ENCODE measurements around the gene CDC25A.

CDC25A gene

GRCh38 chr3:48226939-48227338 is 38.7 kb upstream of the CDC25A start:
- no peak for DNase-seq
- no peak overlapping the region for H3K18ac ChIP-seq (ENCODE audit: low read length)
- no peaks in the 10 kb centered on the region for H3K4me1 ChIP-seq (ENCODE audit: control insufficient read depth, low read depth, low read length)

GRCh38 chr3:48225587-48225986 is 37.4 kb upstream of the CDC25A start:
- Histone ChIP-seq H4K8ac (ENCODE audit: low read depth, low read length) (no peak overlapping the region), H3K79me2 (ENCODE audit: control insufficient read depth, insufficient read depth, low read length) (no peaks in the 10 kb centered on the region), H3K27ac (ENCODE audit: low read depth, low read length) (no peak overlapping the region), H2BK5ac (ENCODE audit: low read length) (no peak overlapping the region), H2AK5ac (ENCODE audit: low read length) (no peak overlapping the region), H3K4me3 (ENCODE audit: low read length) (no peak overlapping the region), H4K5ac (ENCODE audit: low read length) (no peak overlapping the region), H2BK120ac (ENCODE audit: low read depth, low read length) (no peak overlapping the region), H3K23ac (ENCODE audit: low read length) (no peak overlapping the region), H3K9ac (ENCODE audit: low read length) (no peak overlapping the region), H2BK15ac (replicated peaks; ENCODE audit: low read depth) (no peak overlapping the region), H3K56ac (ENCODE audit: low read length) (no peak overlapping the region), H3K4me2 (ENCODE audit: low read length) (no peak overlapping the region), H3K4ac (ENCODE audit: low read depth, low read length) (no peak overlapping the region), H3K27me3 (ENCODE audit: insufficient read depth, low read length, poor library complexity) (no peaks in the 10 kb centered on the region), H3K79me1 (ENCODE audit: low read length) (no peaks in the 10 kb centered on the region), H3K18ac (ENCODE audit: low read length) (no peak overlapping the region), H3K36me3 (ENCODE audit: control insufficient read depth, insufficient read depth, low read length) (no peaks in the 10 kb centered on the region), H3K4me1 (ENCODE audit: control insufficient read depth, low read depth, low read length) (no peaks in the 10 kb centered on the region)
- DNase-seq, result no peak
- no CpG with 5 or more reads among the region's 3 CpGs for WGBS (ENCODE audit: extremely low coverage, insufficient coverage, low lambda C conversion rate)

More at GRCh38 chr3:48226939-48227338, 38.7 kb upstream of the CDC25A start:
- Histone ChIP-seq H2BK5ac (ENCODE audit: low read length) (no peak overlapping the region), H4K5ac (ENCODE audit: low read length) (no peak overlapping the region), H3K9ac (ENCODE audit: low read length) (no peak overlapping the region), H2BK120ac (ENCODE audit: low read depth, low read length) (no peak overlapping the region), H3K4me3 (ENCODE audit: low read length) (no peak overlapping the region), H3K36me3 (ENCODE audit: control insufficient read depth, insufficient read depth, low read length) (no peaks in the 10 kb centered on the region), H3K79me1 (ENCODE audit: low read length) (no peaks in the 10 kb centered on the region), H4K8ac (ENCODE audit: low read depth, low read length) (no peak overlapping the region), H3K56ac (ENCODE audit: low read length) (no peak overlapping the region), H2AK5ac (ENCODE audit: low read length) (no peak overlapping the region), H3K27ac (ENCODE audit: low read depth, low read length) (no peak overlapping the region), H3K79me2 (ENCODE audit: control insufficient read depth, insufficient read depth, low read length) (no peaks in the 10 kb centered on the region), H3K4ac (ENCODE audit: low read depth, low read length) (no peak overlapping the region), H3K23ac (ENCODE audit: low read length) (no peak overlapping the region), H3K27me3 (ENCODE audit: insufficient read depth, low read length, poor library complexity) (no peaks in the 10 kb centered on the region), H3K4me2 (ENCODE audit: low read length) (no peak overlapping the region), H2BK15ac (replicated peaks; ENCODE audit: low read depth) (no peak overlapping the region)
- no CpG with 5 or more reads among the region's 3 CpGs for WGBS (ENCODE audit: extremely low coverage, insufficient coverage, low lambda C conversion rate)

- H2BK5ac ChIP-seq (ENCODE audit: low read length), result no peak within 1 kb of the TSS
- no peak within 1 kb of the TSS for H3K4ac ChIP-seq (ENCODE audit: low read depth, low read length)
- H3K4me2 ChIP-seq (ENCODE audit: low read length), result no peak within 1 kb of the TSS
- H3K18ac ChIP-seq (ENCODE audit: low read length), result no peak within 1 kb of the TSS
- no peak within 1 kb of the TSS for H3K27ac ChIP-seq (ENCODE audit: low read depth, low read length)
- no peaks in the 10 kb centered on the region for H3K4me1 ChIP-seq (ENCODE audit: control insufficient read depth, low read depth, low read length)
- no peaks in the 10 kb centered on the region for H3K36me3 ChIP-seq (ENCODE audit: control insufficient read depth, insufficient read depth, low read length)
- H3K23ac ChIP-seq (ENCODE audit: low read length), result no peak within 1 kb of the TSS
- no peak for DNase-seq
- H3K56ac ChIP-seq (ENCODE audit: low read length), result no peak within 1 kb of the TSS
- H3K79me2 ChIP-seq (ENCODE audit: control insufficient read depth, insufficient read depth, low read length), result no peaks in the 10 kb centered on the region
- no peak within 1 kb of the TSS for H4K5ac ChIP-seq (ENCODE audit: low read length)
- H3K9ac ChIP-seq (ENCODE audit: low read length), result no peak within 1 kb of the TSS
- no peak within 1 kb of the TSS for H2BK120ac ChIP-seq (ENCODE audit: low read depth, low read length)
- H3K79me1 ChIP-seq (ENCODE audit: low read length), result no peaks in the 10 kb centered on the region
- no CpG with 5 or more reads among the region's 11 CpGs for WGBS (ENCODE audit: extremely low coverage, insufficient coverage, low lambda C conversion rate)
- no peak within 1 kb of the TSS for H2BK15ac ChIP-seq (replicated peaks; ENCODE audit: low read depth)
- H4K8ac ChIP-seq (ENCODE audit: low read depth, low read length), result no peak within 1 kb of the TSS
- no peak within 1 kb of the TSS for H2AK5ac ChIP-seq (ENCODE audit: low read length)
- no peak within 1 kb of the TSS for H3K4me3 ChIP-seq (ENCODE audit: low read length)
- H3K27me3 ChIP-seq (ENCODE audit: insufficient read depth, low read length, poor library complexity), result no peaks in the 10 kb centered on the region
Measured at GRCh38 chr3:48222616-48223513, 34.6 kb upstream of the CDC25A start, which contains the start of gene CAMP. Gene CAMP (plus strand): TSS chr3:48223495. CDS start chr3:48223512, 17 bp downstream.

- Histone ChIP-seq H3K4ac (ENCODE audit: low read depth, low read length) (no peak overlapping the region), H3K36me3 (ENCODE audit: control insufficient read depth, insufficient read depth, low read length) (no peaks in the 10 kb centered on the region), H3K23ac (ENCODE audit: low read length) (no peak overlapping the region), H3K4me1 (ENCODE audit: control insufficient read depth, low read depth, low read length) (no peaks in the 10 kb centered on the region), H2BK15ac (replicated peaks; ENCODE audit: low read depth) (no peak overlapping the region), H3K79me2 (ENCODE audit: control insufficient read depth, insufficient read depth, low read length) (no peaks in the 10 kb centered on the region), H3K27me3 (ENCODE audit: insufficient read depth, low read length, poor library complexity) (no peaks in the 10 kb centered on the region), H2BK5ac (ENCODE audit: low read length) (no peak overlapping the region), H3K27ac (ENCODE audit: low read depth, low read length) (no peak overlapping the region), H3K4me2 (ENCODE audit: low read length) (no peak overlapping the region), H3K4me3 (ENCODE audit: low read length) (no peak overlapping the region), H3K9ac (ENCODE audit: low read length) (no peak overlapping the region), H3K18ac (ENCODE audit: low read length) (no peak overlapping the region), H4K5ac (ENCODE audit: low read length) (no peak overlapping the region), H2BK120ac (ENCODE audit: low read depth, low read length) (no peak overlapping the region), H3K56ac (ENCODE audit: low read length) (no peak overlapping the region), H4K8ac (ENCODE audit: low read depth, low read length) (no peak overlapping the region), H3K79me1 (ENCODE audit: low read length) (no peaks in the 10 kb centered on the region), H2AK5ac (ENCODE audit: low read length) (no peak overlapping the region)
- DNase-seq, result no peak
- WGBS (ENCODE audit: extremely low coverage, insufficient coverage, low lambda C conversion rate), result no CpG with 5 or more reads among the region's 9 CpGs
Measured at GRCh38 chr3:48220746-48221145, 32.5 kb upstream of the CDC25A start.

GRCh38 chr3:48219543-48219942 is 31.3 kb upstream of the CDC25A start:
- Histone ChIP-seq H3K4me3 (ENCODE audit: low read length) (no peak overlapping the region), H2BK120ac (ENCODE audit: low read depth, low read length) (no peak overlapping the region), H3K9ac (ENCODE audit: low read length) (no peak overlapping the region), H3K4ac (ENCODE audit: low read depth, low read length) (no peak overlapping the region), H4K5ac (ENCODE audit: low read length) (no peak overlapping the region), H3K4me2 (ENCODE audit: low read length) (no peak overlapping the region), H3K56ac (ENCODE audit: low read length) (no peak overlapping the region), H3K27me3 (ENCODE audit: insufficient read depth, low read length, poor library complexity) (no peaks in the 10 kb centered on the region), H2BK15ac (replicated peaks; ENCODE audit: low read depth) (no peak overlapping the region), H3K23ac (ENCODE audit: low read length) (no peak overlapping the region), H3K4me1 (ENCODE audit: control insufficient read depth, low read depth, low read length) (no peaks in the 10 kb centered on the region), H2AK5ac (ENCODE audit: low read length) (no peak overlapping the region), H3K79me1 (ENCODE audit: low read length) (no peaks in the 10 kb centered on the region), H2BK5ac (ENCODE audit: low read length) (no peak overlapping the region), H3K27ac (ENCODE audit: low read depth, low read length) (no peak overlapping the region), H3K79me2 (ENCODE audit: control insufficient read depth, insufficient read depth, low read length) (no peaks in the 10 kb centered on the region), H4K8ac (ENCODE audit: low read depth, low read length) (no peak overlapping the region), H3K36me3 (ENCODE audit: control insufficient read depth, insufficient read depth, low read length) (no peaks in the 10 kb centered on the region), H3K18ac (ENCODE audit: low read length) (no peak overlapping the region)
- no peak for DNase-seq
- no CpG with 5 or more reads among the region's 3 CpGs for WGBS (ENCODE audit: extremely low coverage, insufficient coverage, low lambda C conversion rate)
